BE2C (cell line): Measurements from ENCODE around the gene GPR55.

ENCODE experiments used
- DNase-seq: peaks from one replicate; pipeline ENCODE4 v3.0.0-alpha.2; 2020
- H3K27me3 ChIP-seq: fragments of 250-450 bp; sonication (Bioruptor Pico); 2 replicates; pipeline ENCODE4 v1.5.1; 2020; ENCODE audit warnings: mild to moderate bottlenecking
- H3K36me3 ChIP-seq: fragments of 250-450 bp; sonication (Bioruptor Pico); 2 replicates; pipeline ENCODE4 v1.5.1; 2020; ENCODE audit warnings: mild to moderate bottlenecking
- H3K4me1 ChIP-seq: fragments of 250-450 bp; sonication (Bioruptor Pico); 2 replicates; pipeline ENCODE4 v1.5.1; 2020
- H3K4me3 ChIP-seq: 2 replicates; pipeline ENCODE4 v1.5.1; 2011; ENCODE audit warnings: low read depth, low read length
- H3K9me3 ChIP-seq: fragments of 250-450 bp; sonication (Bioruptor Pico); 2 replicates; pipeline ENCODE4 v1.5.1; 2020
- CTCF ChIP-seq: IDR thresholded peaks from 2 replicates; pipeline ENCODE4 v1.5.1; 2012; ENCODE audit warnings: mild to moderate bottlenecking, low read depth, low read length

The GPR55 gene

GRCh38 chr2:230869914-230870543, 55.0 kb downstream of the GPR55 start:
- Histone ChIP-seq H3K27me3 (no peaks in the 10 kb centered on the region), H3K4me1 (peaks cover 31% of the 10 kb centered on the region), H3K36me3 (peaks cover 10% of the 10 kb centered on the region), H3K9me3 (no peaks in the 10 kb centered on the region), H3K4me3 (peak overlapping the region; percentile 37)
- no peak for DNase-seq
- no peak for TF ChIP-seq CTCF

- H3K4me1 ChIP-seq: peaks cover 31% of the 10 kb centered on the region
- DNase-seq: peak; percentile 78
- H3K27me3 ChIP-seq: no peaks in the 10 kb centered on the region
- H3K9me3 ChIP-seq: no peaks in the 10 kb centered on the region
- H3K4me3 ChIP-seq: peak overlapping the region; percentile 37
- TF ChIP-seq CTCF: no peak
- H3K36me3 ChIP-seq: peaks cover 5% of the 10 kb centered on the region
Observed at GRCh38 chr2:230868947-230869913, 55.8 kb downstream of the GPR55 start.

- Histone ChIP-seq H3K4me3 (peak overlapping the region; percentile 37), H3K4me1 (peaks cover 31% of the 10 kb centered on the region), H3K9me3 (no peaks in the 10 kb centered on the region), H3K27me3 (no peaks in the 10 kb centered on the region), H3K36me3 (peaks cover 3% of the 10 kb centered on the region)
- TF ChIP-seq CTCF: no peak
- peak; percentile 43 for DNase-seq
Observed at GRCh38 chr2:230868161-230868946, 56.7 kb downstream of the GPR55 start.

GRCh38 chr2:230866756-230867523, 58.1 kb downstream of the GPR55 start:
- H3K27me3 ChIP-seq: no peaks in the 10 kb centered on the region
- H3K4me1 ChIP-seq: peaks cover 31% of the 10 kb centered on the region
- peak overlapping the region; percentile 92 for H3K4me3 ChIP-seq
- peak; percentile 71 for DNase-seq
- no peaks in the 10 kb centered on the region for H3K9me3 ChIP-seq
- peak; percentile 37 for TF ChIP-seq CTCF
- no peaks in the 10 kb centered on the region for H3K36me3 ChIP-seq

- Histone ChIP-seq H3K9me3 (no peaks in the 10 kb centered on the region), H3K4me1 (peaks cover 24% of the 10 kb centered on the region), H3K36me3 (no peaks in the 10 kb centered on the region), H3K27me3 (no peaks in the 10 kb centered on the region), H3K4me3 (peak overlapping the region; percentile 92)
- peak; percentile 13; the same call in 1 of the 2 replicates for TF ChIP-seq CTCF
- peak; percentile 60 for DNase-seq
Observed at GRCh38 chr2:230865766-230866755, 59.0 kb downstream of the GPR55 start.
